Measurements from ENCODE around the gene PIAS1. TPM values are rescaled to one million over a fixed set of nuclear protein-coding genes. Genes with fewer than 3 reads are reported as not detected.

Gene PIAS1
- polyA plus RNA-seq, 2 of the 4 experiments (the other 2 are of a cell fraction), result 23.2 to 49.5 TPM

DNA sequence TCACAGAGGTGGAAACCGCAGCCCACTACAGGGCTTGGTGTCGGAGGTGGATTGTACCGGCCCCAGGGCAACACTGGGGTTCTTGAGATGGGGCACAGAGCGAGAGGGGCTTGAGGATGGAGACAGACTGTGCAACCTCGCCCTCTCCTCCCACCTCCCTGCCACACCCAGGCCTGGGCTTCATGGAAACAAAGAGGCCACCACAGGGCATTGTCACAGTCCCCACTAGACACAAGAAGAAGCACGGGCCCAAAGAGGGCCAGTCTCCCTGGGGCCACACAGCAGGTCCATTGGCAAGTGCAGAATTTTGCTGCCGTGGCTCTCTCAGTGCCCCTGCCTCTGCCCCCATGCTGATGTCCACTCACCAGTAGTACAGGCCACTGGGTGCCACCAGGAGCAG, 155.2 kb downstream of the PIAS1 start:
- no peak overlapping the region for H3K4me2 ChIP-seq
- TF ChIP-seq NR3C1 (IDR thresholded peaks at IDR 0.05), result no peak
- no peak for TF ChIP-seq POLR2AphosphoS2 (conservative IDR thresholded peaks at IDR 0.05; ENCODE audit: low read length)
- TF ChIP-seq, protein P1, sequence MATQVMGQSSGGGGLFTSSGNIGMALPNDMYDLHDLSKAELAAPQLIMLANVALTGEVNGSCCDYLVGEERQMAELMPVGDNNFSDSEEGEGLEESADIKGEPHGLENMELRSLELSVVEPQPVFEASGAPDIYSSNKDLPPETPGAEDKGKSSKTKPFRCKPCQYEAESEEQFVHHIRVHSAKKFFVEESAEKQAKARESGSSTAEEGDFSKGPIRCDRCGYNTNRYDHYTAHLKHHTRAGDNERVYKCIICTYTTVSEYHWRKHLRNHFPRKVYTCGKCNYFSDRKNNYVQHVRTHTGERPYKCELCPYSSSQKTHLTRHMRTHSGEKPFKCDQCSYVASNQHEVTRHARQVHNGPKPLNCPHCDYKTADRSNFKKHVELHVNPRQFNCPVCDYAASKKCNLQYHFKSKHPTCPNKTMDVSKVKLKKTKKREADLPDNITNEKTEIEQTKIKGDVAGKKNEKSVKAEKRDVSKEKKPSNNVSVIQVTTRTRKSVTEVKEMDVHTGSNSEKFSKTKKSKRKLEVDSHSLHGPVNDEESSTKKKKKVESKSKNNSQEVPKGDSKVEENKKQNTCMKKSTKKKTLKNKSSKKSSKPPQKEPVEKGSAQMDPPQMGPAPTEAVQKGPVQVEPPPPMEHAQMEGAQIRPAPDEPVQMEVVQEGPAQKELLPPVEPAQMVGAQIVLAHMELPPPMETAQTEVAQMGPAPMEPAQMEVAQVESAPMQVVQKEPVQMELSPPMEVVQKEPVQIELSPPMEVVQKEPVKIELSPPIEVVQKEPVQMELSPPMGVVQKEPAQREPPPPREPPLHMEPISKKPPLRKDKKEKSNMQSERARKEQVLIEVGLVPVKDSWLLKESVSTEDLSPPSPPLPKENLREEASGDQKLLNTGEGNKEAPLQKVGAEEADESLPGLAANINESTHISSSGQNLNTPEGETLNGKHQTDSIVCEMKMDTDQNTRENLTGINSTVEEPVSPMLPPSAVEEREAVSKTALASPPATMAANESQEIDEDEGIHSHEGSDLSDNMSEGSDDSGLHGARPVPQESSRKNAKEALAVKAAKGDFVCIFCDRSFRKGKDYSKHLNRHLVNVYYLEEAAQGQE (IDR thresholded peaks at IDR 0.05), result no peak
- no peak for TF ChIP-seq TFCP2L1 (CRISPR knock-in tag; IDR thresholded peaks at IDR 0.05)
- TF ChIP-seq RAD21 (conservative IDR thresholded peaks at IDR 0.05 in 1 of 2, IDR thresholded peaks at IDR 0.05 in 1 of 2), result no peak
- TF ChIP-seq CBX2 (IDR thresholded peaks at IDR 0.05; ENCODE audit: borderline replicate concordance, low read depth), result no peak
- TF ChIP-seq ESRRA (IDR thresholded peaks at IDR 0.05; ENCODE audit: borderline replicate concordance, low read length), result no peak
- 88% methylated on average over 6 of the region's 7 CpGs for WGBS (ENCODE audit: missing lambda C conversion rate)
- no peak overlapping the region for H3K4me3 ChIP-seq
- H3K27ac ChIP-seq, result no peak overlapping the region
- H3K9me3 ChIP-seq, result no peaks in the 10 kb centered on the region
- FAIRE-seq (no peak), DNase-seq (ENCODE audit: low read depth in 1 of 2, low spot score in 1 of 2) (no peak), ATAC-seq (no peak)
- H3K4me1 ChIP-seq, result peaks cover 4% of the 10 kb centered on the region; the same call in 1 of the 3 replicates
- POLR2A ChIA-PET, result no interaction called here
- CTCF ChIA-PET, result interaction anchor here (2.8 to 2.9 kb wide), 2 partner anchors 13 to 346 kb away, joined by 29 to 42 read pairs; no protein-coding TSS in a partner anchor

DNA sequence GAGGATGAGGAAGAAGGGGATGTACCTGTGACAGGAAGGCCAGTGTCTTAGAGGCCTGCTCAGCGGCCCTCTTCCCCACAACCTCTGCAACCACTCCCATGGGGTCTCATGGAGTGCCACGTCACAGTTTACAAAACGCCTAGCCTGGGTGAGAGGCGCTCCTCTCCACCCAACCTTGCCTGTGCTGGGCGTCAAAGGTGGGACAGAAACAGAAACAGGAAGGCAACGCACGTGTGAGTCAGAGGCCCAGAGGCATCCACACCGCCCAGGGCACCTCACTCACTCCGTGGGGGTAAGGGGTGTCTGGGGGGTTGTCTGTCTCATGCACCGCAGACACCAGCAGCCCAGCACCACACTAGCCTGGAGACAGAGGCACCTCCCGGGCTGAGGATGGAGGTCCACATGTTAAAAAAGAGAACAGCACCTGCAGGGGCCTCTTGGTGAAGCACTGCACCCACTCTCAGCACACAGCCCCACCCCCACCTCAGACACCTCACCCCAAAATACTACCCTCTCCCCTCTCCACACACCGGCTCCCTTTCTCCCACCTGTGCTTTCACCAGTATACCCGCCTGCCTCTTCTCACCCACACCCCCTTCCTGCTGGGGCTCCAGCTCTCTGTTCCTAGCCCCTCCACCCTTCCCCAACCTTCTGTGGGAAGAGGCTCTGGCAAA, 155.8 kb downstream of the PIAS1 start:
- H3K4me1 ChIP-seq, result peaks cover 4% of the 10 kb centered on the region; the same call in 1 of the 3 replicates
- H3K27ac ChIP-seq, result peak overlapping the region in 1 of 2 experiments; percentile 40; a peak in 1 of 6 replicates
- CTCF ChIA-PET, result interaction anchor here (0.8 to 3.2 kb wide), 21 partner anchors 9 to 754 kb away, joined by 3 to 42 read pairs (median 5); partner anchors contain the start of genes CLN6 and PIAS1
- no peak for FAIRE-seq
- TF ChIP-seq PHF8 (IDR thresholded peaks at IDR 0.05; ENCODE audit: borderline replicate concordance, low read depth) (no peak), CBX2 (IDR thresholded peaks at IDR 0.05; ENCODE audit: borderline replicate concordance, low read depth) (no peak), EHF (CRISPR knock-in tag; IDR thresholded peaks at IDR 0.05) (no peak), RNF2 (IDR thresholded peaks at IDR 0.05; ENCODE audit: borderline replicate concordance, low read depth) (no peak)
- no peak overlapping the region for H3K4me2 ChIP-seq
- no peaks in the 10 kb centered on the region for H3K9me3 ChIP-seq
- no peak for ATAC-seq
- H3K4me3 ChIP-seq, result no peak overlapping the region
- no peak for DNase-seq (ENCODE audit: low read depth in 1 of 2, low spot score in 1 of 2)
- POLR2A ChIA-PET, result no interaction called here
- 85% methylated on average over 13 of the region's 13 CpGs for WGBS (ENCODE audit: missing lambda C conversion rate)

DNA sequence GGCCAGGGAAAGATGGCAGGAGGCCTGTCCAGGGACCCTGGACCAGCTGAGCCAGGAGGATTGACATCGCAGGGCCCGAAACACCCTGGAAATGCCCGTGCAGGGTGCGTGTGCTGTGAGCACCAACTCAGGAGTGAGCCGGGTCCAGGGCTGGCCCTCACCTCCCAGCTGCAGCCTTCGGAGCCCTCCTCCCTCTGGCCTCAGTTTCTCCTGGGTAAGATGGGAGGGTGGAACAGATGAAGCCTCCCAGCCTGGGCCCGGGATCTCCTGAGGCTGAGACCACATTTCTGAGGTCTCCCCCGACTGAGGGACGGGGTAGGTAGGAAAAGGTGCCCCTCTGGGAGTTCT, 156.3 kb downstream of the PIAS1 start:
- FAIRE-seq, result no peak
- no peak for TF ChIP-seq RARB (CRISPR knock-in tag; IDR thresholded peaks at IDR 0.05)
- TF ChIP-seq PHF8 (IDR thresholded peaks at IDR 0.05; ENCODE audit: borderline replicate concordance, low read depth), result no peak
- no peak for TF ChIP-seq JUNB (IDR thresholded peaks at IDR 0.05)
- no peak for TF ChIP-seq RFX5 (IDR thresholded peaks at IDR 0.05)
- TF ChIP-seq ZNF302 (CRISPR knock-in tag; IDR thresholded peaks at IDR 0.05), result no peak
- TF ChIP-seq BHLHE40 (IDR thresholded peaks at IDR 0.05; ENCODE audit: low read depth, low read length), result no peak
- no peak for TF ChIP-seq HDAC2 (IDR thresholded peaks at IDR 0.05)
- TF ChIP-seq NR3C1 (IDR thresholded peaks at IDR 0.05), result no peak
- Histone ChIP-seq H3K9me3 (no peaks in the 10 kb centered on the region), H3K4me1 (peaks cover under 1% of the 10 kb centered on the region; the same call in 1 of the 3 replicates), H3K27ac (peak overlapping the region in 1 of 2 experiments; percentile 40; a peak in 1 of 6 replicates), H3K4me3 (no peak overlapping the region), H3K4me2 (no peak overlapping the region)
- 87% methylated on average over 9 of the region's 9 CpGs for WGBS (ENCODE audit: missing lambda C conversion rate)
- DNase-seq (ENCODE audit: low read depth in 1 of 2, low spot score in 1 of 2), result no peak
- ChIA-PET CTCF (interaction anchor here (0.8 to 3.2 kb wide), 21 partner anchors 9 to 755 kb away, joined by 3 to 42 read pairs (median 5); partner anchors contain the start of genes CLN6 and PIAS1), POLR2A (no interaction called here)
- ATAC-seq, result no peak
